Subcutaneous adipose tissue (tissue), 4 donors: ENCODE data around the gene HSFX4. TPM values are rescaled to one million over a fixed set of nuclear protein-coding genes. Genes with fewer than 3 reads are reported as not detected.
"Not testable (repeated sequence)": the region's sequence is repeated elsewhere in the genome, so short reads cannot be mapped to it uniquely, and the experiment has no call there.

Source experiments
- total RNA-seq, 4 donors: library from RNA; depleted of rRNA; stranded (reverse); fragments of >200 nt; gene quantifications; one replicate each; pipeline ENCODE4 v1.1.0, GENCODE V29; 2016
- TF ChIP-seq, protein P1 (sequence below): fragments of 450-650 bp; IDR thresholded peaks from one replicate; pipeline ENCODE4 v1.5.1; 2016; ENCODE audit warnings: low read depth, mild to moderate bottlenecking, control low read depth, antibody characterized with exemption, moderate library complexity

The HSFX4 gene, protein sequence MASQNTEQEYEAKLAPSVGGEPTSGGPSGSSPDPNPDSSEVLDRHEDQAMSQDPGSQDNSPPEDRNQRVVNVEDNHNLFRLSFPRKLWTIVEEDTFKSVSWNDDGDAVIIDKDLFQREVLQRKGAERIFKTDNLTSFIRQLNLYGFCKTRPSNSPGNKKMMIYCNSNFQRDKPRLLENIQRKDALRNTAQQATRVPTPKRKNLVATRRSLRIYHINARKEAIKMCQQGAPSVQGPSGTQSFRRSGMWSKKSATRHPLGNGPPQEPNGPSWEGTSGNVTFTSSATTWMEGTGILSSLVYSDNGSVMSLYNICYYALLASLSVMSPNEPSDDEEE
- not detected for total RNA-seq

- TF ChIP-seq, protein P1, sequence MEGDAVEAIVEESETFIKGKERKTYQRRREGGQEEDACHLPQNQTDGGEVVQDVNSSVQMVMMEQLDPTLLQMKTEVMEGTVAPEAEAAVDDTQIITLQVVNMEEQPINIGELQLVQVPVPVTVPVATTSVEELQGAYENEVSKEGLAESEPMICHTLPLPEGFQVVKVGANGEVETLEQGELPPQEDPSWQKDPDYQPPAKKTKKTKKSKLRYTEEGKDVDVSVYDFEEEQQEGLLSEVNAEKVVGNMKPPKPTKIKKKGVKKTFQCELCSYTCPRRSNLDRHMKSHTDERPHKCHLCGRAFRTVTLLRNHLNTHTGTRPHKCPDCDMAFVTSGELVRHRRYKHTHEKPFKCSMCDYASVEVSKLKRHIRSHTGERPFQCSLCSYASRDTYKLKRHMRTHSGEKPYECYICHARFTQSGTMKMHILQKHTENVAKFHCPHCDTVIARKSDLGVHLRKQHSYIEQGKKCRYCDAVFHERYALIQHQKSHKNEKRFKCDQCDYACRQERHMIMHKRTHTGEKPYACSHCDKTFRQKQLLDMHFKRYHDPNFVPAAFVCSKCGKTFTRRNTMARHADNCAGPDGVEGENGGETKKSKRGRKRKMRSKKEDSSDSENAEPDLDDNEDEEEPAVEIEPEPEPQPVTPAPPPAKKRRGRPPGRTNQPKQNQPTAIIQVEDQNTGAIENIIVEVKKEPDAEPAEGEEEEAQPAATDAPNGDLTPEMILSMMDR: not testable (repeated sequence)
Measured at GRCh38 chrX:149929400-149929799, at the start of gene HSFX4. Gene HSFX4, plus strand, starts transcription at chrX:149929573. Its CDS starts 72 bp downstream, at chrX:149929645.

- TF ChIP-seq, protein P1: no peak
Measured at GRCh38 chrX:149881081-149881711, 48.2 kb upstream of the HSFX4 start, which contains the start of gene MAGEA8. Gene MAGEA8, plus strand, starts transcription at chrX:149881183. Its CDS starts 3,090 bp downstream, at chrX:149884273.

GRCh38 chrX:149898554-149898953, 30.8 kb upstream of the HSFX4 start:
- TF ChIP-seq, protein P1: no peak

- TF ChIP-seq, protein P1: no peak
Measured at GRCh38 chrX:149903889-149904748, 25.3 kb upstream of the HSFX4 start.

DNA sequence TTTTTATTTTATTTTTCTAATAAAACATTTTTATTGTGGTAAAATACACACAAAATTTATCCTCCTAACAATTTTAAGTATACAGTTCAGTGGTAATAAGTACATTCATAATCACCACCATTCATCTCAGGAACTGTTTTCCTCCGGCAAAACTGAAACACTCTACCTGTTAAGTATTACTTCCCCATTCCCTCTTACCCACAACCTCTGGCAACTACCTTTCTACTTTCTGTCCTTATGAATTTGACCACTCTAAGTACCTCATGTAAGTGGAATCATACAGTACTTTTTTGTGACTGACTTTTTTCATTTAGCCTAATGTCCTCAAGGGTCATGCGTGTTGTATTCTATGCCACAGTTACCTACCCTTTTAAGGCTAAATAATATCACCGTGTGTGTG, 21.1 kb upstream of the HSFX4 start:
- TF ChIP-seq, protein P1: no peak

- TF ChIP-seq, protein P1: no peak
Measured at GRCh38 chrX:149908727-149909126, 20.6 kb upstream of the HSFX4 start.
